Small intestine (tissue), 7 donors: ENCODE data around the gene PPP1R3C. TPM values are rescaled to one million over a fixed set of nuclear protein-coding genes. Genes with fewer than 3 reads are reported as not detected.

ENCODE experiments used
- DNase-seq, 2 donors: peaks; one replicate each; pipeline versions ENCODE4 v3.0.0 to v3.0.0-alpha.2; 2013
- FAIRE-seq: peaks from 2 replicates; lab custom pipeline; 2012; peaks lifted over from hg19 to GRCh38; lab: Jason Lieb, UNC
- H3K27ac ChIP-seq, 3 donors: one replicate each; pipeline ENCODE4 v1.5.1; 2013; ENCODE audit warnings: low read length in 2 of 3, mild to moderate bottlenecking in 2 of 3, control low read depth in 1 of 3, inconsistent platforms in 1 of 3, low read depth in 1 of 3, moderate library complexity in 1 of 3
- H3K27me3 ChIP-seq, 3 donors: one replicate each; pipeline ENCODE4 v1.6.1; 2013; ENCODE audit warnings: low read length in 3 of 3, inconsistent platforms in 1 of 3; ENCODE audit not compliant: control insufficient read depth in 3 of 3, insufficient read depth in 3 of 3
- H3K36me3 ChIP-seq, 3 donors: one replicate each; pipeline ENCODE4 v1.6.1; 2013; ENCODE audit warnings: low read length in 3 of 3, inconsistent platforms in 1 of 3, low read depth in 1 of 3, mild to moderate bottlenecking in 1 of 3, moderate library complexity in 1 of 3; ENCODE audit not compliant: control insufficient read depth in 3 of 3, insufficient read depth in 2 of 3
- H3K4me1 ChIP-seq, 3 donors: one replicate each; pipeline ENCODE4 v1.6.1; 2013; ENCODE audit warnings: low read length in 2 of 3, inconsistent platforms in 1 of 3, low read depth in 1 of 3, mild to moderate bottlenecking in 1 of 3, moderate library complexity in 1 of 3; ENCODE audit not compliant: control insufficient read depth in 3 of 3, insufficient read depth in 2 of 3
- H3K4me3 ChIP-seq, 3 donors: one replicate each; pipeline ENCODE4 v1.5.1; 2013; ENCODE audit warnings: low read length in 3 of 3, control low read depth in 1 of 3, inconsistent platforms in 1 of 3, low read depth in 1 of 3, mild to moderate bottlenecking in 1 of 3, moderate library complexity in 1 of 3
- H3K9me3 ChIP-seq, 2 donors: one replicate each; pipeline ENCODE4 v1.6.1; 2013; ENCODE audit warnings: low read depth in 1 of 2, low read length in 1 of 2; ENCODE audit not compliant: control insufficient read depth in 2 of 2, insufficient read depth in 1 of 2
- WGBS, 3 donors: extraction: QIAGEN DNeasy Blood & Tissue Kit; methylation state at CpG; one replicate each; pipeline ENCODE4 v1.1.7; 2013; 5-methylcytosine and 5-hydroxymethylcytosine counted together
- polyA plus RNA-seq, 4 donors: library from polyadenylated mRNA; stranded (reverse) in 3 of 4; unstranded in 1 of 4; fragments of 200-250 nt in 3 of 4; fragments of 120-200 nt in 1 of 4; gene quantifications; one replicate each; pipeline versions ENCODE4 v1.2.1 to v1.2.3, GENCODE V29; 2013
- donor health status: healthy with polysubstance abuse.
- donor health status: control.
- donor health status: control.
- donor health status: Bipolar disorder and iron deficiency.
- donor health status: healthy.

The PPP1R3C gene
- polyA plus RNA-seq, 4 donors, result 0.89 to 41.5 (median 2.2) TPM

- Histone ChIP-seq H3K9me3 (no peaks in the 10 kb centered on the region), H3K4me3 (no peak overlapping the region), H3K36me3 (peaks cover 0 to under 1% (median 0%) of the 10 kb centered on the region in 3 donors), H3K4me1 (peaks cover 0 to 2% (median 0%) of the 10 kb centered on the region in 3 donors), H3K27me3 (peaks cover 0 to 6% (median 0%) of the 10 kb centered on the region in 3 donors), H3K27ac (no peak overlapping the region)
- DNase-seq (peak; percentile 79 to 84), FAIRE-seq (no peak)
- 53 to 54% (median 53%) methylated on average over 10 of the region's 10 CpGs for WGBS, 3 donors
Observed at GRCh38 chr10:91635401-91636400, 2.8 kb upstream of the PPP1R3C start.

- H3K27me3 ChIP-seq, result peaks cover 0 to 6% (median 0%) of the 10 kb centered on the region in 3 donors
- FAIRE-seq (no peak), DNase-seq (no peak)
- WGBS, 3 donors, result 86 to 94% (median 91%) methylated on average over 3 of the region's 3 CpGs
- no peak overlapping the region for H3K27ac ChIP-seq
- H3K4me3 ChIP-seq, result no peak overlapping the region
- no peaks in the 10 kb centered on the region for H3K9me3 ChIP-seq
- H3K36me3 ChIP-seq, result peaks cover 0 to 7% (median 0%) of the 10 kb centered on the region in 3 donors
- peaks cover 0 to 2% (median 0%) of the 10 kb centered on the region in 3 donors for H3K4me1 ChIP-seq
Observed at GRCh38 chr10:91634898-91635297, 2.0 kb upstream of the PPP1R3C start.

GRCh38 chr10:91634246-91634645, 1.4 kb upstream of the PPP1R3C start:
- no peak overlapping the region for H3K4me3 ChIP-seq
- WGBS, 3 donors, result 79 to 82% (median 80%) methylated on average over 5 of the region's 5 CpGs
- peaks cover 0 to 9% (median 0%) of the 10 kb centered on the region in 3 donors for H3K36me3 ChIP-seq
- no peak overlapping the region for H3K27ac ChIP-seq
- no peak for FAIRE-seq
- no peaks in the 10 kb centered on the region for H3K9me3 ChIP-seq
- H3K4me1 ChIP-seq, result peaks cover 0 to 2% (median 0%) of the 10 kb centered on the region in 3 donors
- peaks cover 0 to 6% (median 0%) of the 10 kb centered on the region in 3 donors for H3K27me3 ChIP-seq
- DNase-seq, result no peak

GRCh38 chr10:91630625-91631024, 2.2 kb downstream of the PPP1R3C start:
- Histone ChIP-seq H3K27ac (no peak overlapping the region), H3K9me3 (no peaks in the 10 kb centered on the region), H3K4me1 (peaks cover 0 to 2% (median 0%) of the 10 kb centered on the region in 3 donors), H3K36me3 (peaks cover 0 to 17% (median 0%) of the 10 kb centered on the region in 3 donors), H3K4me3 (no peak overlapping the region), H3K27me3 (peaks cover 0 to 6% (median 0%) of the 10 kb centered on the region in 3 donors)
- WGBS, 3 donors, result 86 to 95% (median 89%) methylated on average over 10 of the region's 10 CpGs
- DNase-seq, result no peak
- FAIRE-seq, result no peak

GRCh38 chr10:91629715-91630549, 2.9 kb downstream of the PPP1R3C start:
- no peak for FAIRE-seq
- H3K4me3 ChIP-seq, result peak overlapping the region in 1 of 3 donors; percentile 18

GRCh38 chr10:91628383-91628782, 4.5 kb downstream of the PPP1R3C start:
- H3K4me3 ChIP-seq, result no peak overlapping the region
- FAIRE-seq, result no peak
- WGBS, 3 donors, result 78 to 97% (median 92%) methylated on average over 1 of the region's 1 CpG
- H3K9me3 ChIP-seq, result no peaks in the 10 kb centered on the region
- H3K4me1 ChIP-seq, result no peaks in the 10 kb centered on the region
- peaks cover 0 to 4% (median 0%) of the 10 kb centered on the region in 3 donors for H3K27me3 ChIP-seq
- no peak overlapping the region for H3K27ac ChIP-seq
- H3K36me3 ChIP-seq, result peaks cover 0 to 21% (median 0%) of the 10 kb centered on the region in 3 donors
- DNase-seq, result no peak

More at GRCh38 chr10:91629715-91630549, 2.9 kb downstream of the PPP1R3C start:
- no peak for DNase-seq
- no peak overlapping the region for H3K27ac ChIP-seq
- H3K9me3 ChIP-seq, result no peaks in the 10 kb centered on the region
- peaks cover 0 to 2% (median 0%) of the 10 kb centered on the region in 3 donors for H3K4me1 ChIP-seq
- H3K36me3 ChIP-seq, result peaks cover 0 to 21% (median 0%) of the 10 kb centered on the region in 3 donors
- H3K27me3 ChIP-seq, result peaks cover 0 to 6% (median 0%) of the 10 kb centered on the region in 3 donors
- 88 to 96% (median 90%) methylated on average over 11 of the region's 11 CpGs for WGBS, 3 donors

GRCh38 chr10:91627344-91628102, 5.3 kb downstream of the PPP1R3C start:
- Histone ChIP-seq H3K36me3 (peaks cover 0 to 21% (median 0%) of the 10 kb centered on the region in 3 donors), H3K27ac (no peak overlapping the region), H3K4me3 (no peak overlapping the region), H3K4me1 (no peaks in the 10 kb centered on the region), H3K27me3 (peaks cover 0 to 1% (median 0%) of the 10 kb centered on the region in 3 donors), H3K9me3 (no peaks in the 10 kb centered on the region)
- 65 to 72% (median 66%) methylated on average over 7 of the region's 7 CpGs for WGBS, 3 donors
- no peak for FAIRE-seq
- DNase-seq, result no peak
